Measurements from ENCODE around the gene CLDN18. TPM values are rescaled to one million over a fixed set of nuclear protein-coding genes. Genes with fewer than 3 reads are reported as not detected.
A peak's percentile ranks its signal among the peaks of the same experiment; 100 is the strongest.

The CLDN18 gene
- total and polyA plus RNA-seq, 2 of the 8 experiments (the other 6 are each of a cell fraction or from before 2014, with no cell fraction given), result not detected

DNA sequence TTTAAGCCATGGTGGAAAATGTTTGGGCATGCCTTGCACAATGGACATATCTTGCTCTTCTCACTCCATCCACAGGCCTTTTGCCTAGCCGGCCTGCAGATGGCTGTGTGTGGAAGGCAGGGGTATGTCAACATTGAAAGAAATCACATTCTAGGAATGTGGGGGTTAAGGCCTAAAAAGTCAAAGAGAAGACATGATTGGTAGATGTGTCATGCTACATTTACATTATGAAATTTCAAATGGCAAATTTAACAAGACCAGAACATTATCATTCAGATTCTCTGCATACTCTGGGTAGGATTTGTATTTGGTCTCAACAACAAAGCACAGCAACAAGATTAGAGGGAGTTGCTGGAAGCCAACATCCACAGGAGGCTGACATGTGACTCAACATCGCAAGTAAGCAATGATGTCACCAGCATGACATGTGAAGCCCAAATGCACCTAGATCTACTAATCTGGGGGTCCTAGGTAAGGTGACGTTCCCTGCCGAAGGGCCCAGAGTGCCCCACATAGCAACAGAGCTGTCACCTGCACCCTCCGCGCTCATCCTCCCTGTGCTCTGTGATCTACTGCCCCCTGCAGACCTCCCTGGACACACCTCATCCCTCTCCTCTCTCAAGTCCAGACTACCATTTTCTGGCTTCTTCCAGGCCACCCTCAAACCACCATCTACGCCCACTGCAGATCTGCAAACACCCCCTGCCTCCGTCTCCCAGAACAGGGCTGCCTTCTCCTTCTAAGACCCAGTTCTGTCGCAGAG lies 39.4 kb downstream of the CLDN18 start (continued):
- TF ChIP-seq, protein P1, sequence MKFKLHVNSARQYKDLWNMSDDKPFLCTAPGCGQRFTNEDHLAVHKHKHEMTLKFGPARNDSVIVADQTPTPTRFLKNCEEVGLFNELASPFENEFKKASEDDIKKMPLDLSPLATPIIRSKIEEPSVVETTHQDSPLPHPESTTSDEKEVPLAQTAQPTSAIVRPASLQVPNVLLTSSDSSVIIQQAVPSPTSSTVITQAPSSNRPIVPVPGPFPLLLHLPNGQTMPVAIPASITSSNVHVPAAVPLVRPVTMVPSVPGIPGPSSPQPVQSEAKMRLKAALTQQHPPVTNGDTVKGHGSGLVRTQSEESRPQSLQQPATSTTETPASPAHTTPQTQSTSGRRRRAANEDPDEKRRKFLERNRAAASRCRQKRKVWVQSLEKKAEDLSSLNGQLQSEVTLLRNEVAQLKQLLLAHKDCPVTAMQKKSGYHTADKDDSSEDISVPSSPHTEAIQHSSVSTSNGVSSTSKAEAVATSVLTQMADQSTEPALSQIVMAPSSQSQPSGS (IDR thresholded peaks at IDR 0.05; ENCODE audit: low read length), result no peak
- TF ChIP-seq CTBP2 (IDR thresholded peaks at IDR 0.05; ENCODE audit: borderline replicate concordance, insufficient read depth, insufficient read length, low read length) (no peak), NANOG (IDR thresholded peaks at IDR 0.05; ENCODE audit: insufficient read depth, low read depth, low read length, poor library complexity, severe bottlenecking) (no peak), TCF12 (IDR thresholded peaks at IDR 0.05; ENCODE audit: low read depth, low read length) (no peak), KDM4A (IDR thresholded peaks at IDR 0.05; ENCODE audit: low read depth, low read length, severe bottlenecking) (no peak), CREB1 (IDR thresholded peaks at IDR 0.05) (peak; percentile 52; the same call in 1 of the 2 replicates), MAFK (IDR thresholded peaks at IDR 0.05; ENCODE audit: low read depth, low read length) (no peak), RFX5 (IDR thresholded peaks at IDR 0.05; ENCODE audit: borderline replicate concordance, low read depth, low read length) (peak; percentile 71; the same call in 1 of the 2 replicates), CHD2 (IDR thresholded peaks at IDR 0.05; ENCODE audit: low read length) (no peak)
